GM12878 (cell line): ENCODE data around the gene GBGT1. TPM values are rescaled to one million over a fixed set of nuclear protein-coding genes. Genes with fewer than 3 reads are reported as not detected.

Experiments
- ATAC-seq: fragments of 200-7000 bp; cut with Tn5 transposase; 3 replicates; pipeline ENCODE4 v1.9.1; 2020; ENCODE audit warnings: mild to moderate bottlenecking, moderate library complexity
- BruUV-seq: library from RNA; stranded (reverse); fragments of 400-500 nt; replicated peaks from 2 replicates; lab custom pipeline; 2021; lab: Mats Ljungman, UMichigan
- CTCF ChIA-PET: fragments of 300-600 bp; sonication (Branson Sonifier 250); formaldehyde crosslinking; extraction: SDS; loops from one replicate; lab custom pipeline; 2021; ENCODE audit warnings: inconsistent platforms; lab: Yijun Ruan, JAX
- POLR2A ChIA-PET: fragments of 350-600 bp; formaldehyde crosslinking; extraction: SDS; loops from one replicate; lab custom pipeline; 2021; ENCODE audit warnings: inconsistent platforms; lab: Charles Lee
- RAD21 ChIA-PET: fragments of 300-600 bp; sonication (Branson Sonifier 250); formaldehyde crosslinking; loops from one replicate; lab custom pipeline; 2023; ENCODE audit warnings: antibody characterized with exemption; ENCODE audit not compliant: unreplicated experiment; lab: Charles Lee
- SMC1A ChIA-PET: fragments of 300-600 bp; sonication (Branson Sonifier 250); formaldehyde crosslinking; loops from one replicate; lab custom pipeline; 2023; ENCODE audit not compliant: unreplicated experiment, uncharacterized antibody; lab: Charles Lee
- DNase-seq: peaks from one replicate; pipeline ENCODE4 v3.0.0-alpha.2; 2011; ENCODE audit warnings: low read depth, low spot score
- FAIRE-seq: peaks from 3 replicates; lab custom pipeline; 2011; peaks lifted over from hg19 to GRCh38; lab: Jason Lieb, UNC
- H2AFZ ChIP-seq: 2 replicates; pipeline ENCODE4 v1.6.0; 2011; ENCODE audit warnings: low read depth, low read length, control low read depth; ENCODE audit not compliant: control insufficient read depth
- H3K27ac ChIP-seq: 2 replicates; pipeline ENCODE4 v1.5.1; 2011; ENCODE audit warnings: control low read depth; ENCODE audit not compliant: control insufficient read depth, insufficient read depth
- H3K27me3 ChIP-seq, 2 experiments: replicated peaks in 1 of 2; 2 replicates each; pipeline versions ENCODE4 v1.6.0 to v1.6.1; 2011; ENCODE audit warnings: low read length in 1 of 2; ENCODE audit not compliant: control insufficient read depth in 2 of 2, insufficient read depth in 2 of 2
- H3K36me3 ChIP-seq, 2 experiments: 2 replicates each; pipeline ENCODE4 v1.5.1; 2011; ENCODE audit warnings: low read length in 1 of 2; ENCODE audit not compliant: control insufficient read depth in 2 of 2, insufficient read depth in 2 of 2
- H3K4me1 ChIP-seq: 2 replicates; pipeline ENCODE4 v1.6.1; 2011; ENCODE audit warnings: mild to moderate bottlenecking, low read length, moderate library complexity, mixed read lengths; ENCODE audit not compliant: control insufficient read depth, insufficient read depth
- H3K4me2 ChIP-seq: 2 replicates; pipeline ENCODE4 v1.6.0; 2011; ENCODE audit warnings: control low read depth; ENCODE audit not compliant: control insufficient read depth, insufficient read depth
- H3K4me3 ChIP-seq: fragments of 200-600 bp; sonication (generic); 2 replicates; pipeline ENCODE4 v1.5.1; 2016
- H3K79me2 ChIP-seq: 2 replicates; pipeline ENCODE4 v1.6.0; 2011; ENCODE audit warnings: low read length; ENCODE audit not compliant: control insufficient read depth, insufficient read depth
- H3K9ac ChIP-seq: 2 replicates; pipeline ENCODE4 v1.8.0; 2011; ENCODE audit warnings: low read length, control low read depth, mixed read lengths; ENCODE audit not compliant: control insufficient read depth, insufficient read depth
- H3K9me3 ChIP-seq: replicated peaks from 3 replicates; pipeline ENCODE4 v1.5.1; 2011; ENCODE audit warnings: mild to moderate bottlenecking, low read length; ENCODE audit not compliant: control insufficient read depth, insufficient read depth
- H4K20me1 ChIP-seq: 2 replicates; pipeline ENCODE4 v1.6.0; 2011; ENCODE audit not compliant: control insufficient read depth, insufficient read depth
- BHLHE40 ChIP-seq, 2 experiments: fragments of 450-650 bp in 1 of 2; IDR thresholded peaks; 2 replicates each; pipeline ENCODE4 v1.6.1; 2011 to 2017; ENCODE audit warnings: low read depth in 2 of 2, borderline replicate concordance in 1 of 2, improper control_type of control experiment in 1 of 2, low read length in 1 of 2, mild to moderate bottlenecking in 1 of 2
- BMI1 ChIP-seq: fragments of 450-650 bp; IDR thresholded peaks from 2 replicates; pipeline ENCODE4 v1.6.1; 2016; ENCODE audit warnings: mild to moderate bottlenecking, moderate library complexity, borderline replicate concordance
- GATAD2B ChIP-seq: fragments of 450-650 bp; conservative IDR thresholded peaks from 2 replicates; pipeline ENCODE4 v1.6.1; 2017; ENCODE audit warnings: low read depth, mild to moderate bottlenecking, moderate library complexity
- MEF2A ChIP-seq: IDR thresholded peaks from 2 replicates; pipeline ENCODE4 v1.6.1; 2011; ENCODE audit warnings: low read depth, mild to moderate bottlenecking, low read length, moderate library complexity; ENCODE audit not compliant: insufficient read depth
- MTA2 ChIP-seq: fragments of 450-650 bp; IDR thresholded peaks from 2 replicates; pipeline ENCODE4 v1.6.1; 2016; ENCODE audit warnings: low read depth, mild to moderate bottlenecking, moderate library complexity
- SMC3 ChIP-seq: IDR thresholded peaks from 2 replicates; pipeline ENCODE4 v1.6.1; 2011; ENCODE audit warnings: low read length, improper control_type of control experiment, borderline replicate concordance
- SREBF1 ChIP-seq: IDR thresholded peaks from 2 replicates; pipeline ENCODE4 v1.6.1; 2012; ENCODE audit warnings: mild to moderate bottlenecking, low read length
- ZNF24 ChIP-seq: fragments of 450-650 bp; IDR thresholded peaks from 2 replicates; pipeline ENCODE4 v1.6.1; 2017; ENCODE audit warnings: antibody characterized with exemption, mild to moderate bottlenecking
- ZNF384 ChIP-seq: IDR thresholded peaks from 2 replicates; pipeline ENCODE4 v1.6.1; 2012; ENCODE audit warnings: low read depth, mild to moderate bottlenecking, low read length, improper control_type of control experiment, borderline replicate concordance
- WGBS: methylation state at CpG from one replicate; pipeline ENCODE4 v1.1.6; 2016; ENCODE audit warnings: low lambda C conversion rate; ENCODE audit not compliant: insufficient replicate concordance, insufficient coverage; ENCODE audit errors: missing lambda C conversion rate; 5-methylcytosine and 5-hydroxymethylcytosine counted together
- in situ Hi-C: fragments of 300-500 bp; cut with MboI; formaldehyde crosslinking; loops from 9 replicates; pipeline ENCODE4 v1.14.3; 2018; ENCODE audit warnings: mixed read lengths
- intact Hi-C: fragments of 100-400 bp; cut with micrococcal nuclease; formaldehyde crosslinking; loops from one replicate; pipeline ENCODE4 v1.14.2; 2022; ENCODE audit not compliant: unreplicated experiment
- polyA plus RNA-seq, 11 experiments: library from polyadenylated mRNA; depleted of rRNA in 4 of 11; unstranded in 6 of 11; stranded (reverse) in 5 of 11; fragments of >200 nt; fragmentation: Nextera tagmentation in 4 of 11; fragmentation: Illumina TruSeq in 1 of 11; extraction: Ambion mirVana in 4 of 11; extraction: Trizol in 1 of 11; gene quantifications; 1 replicate in 1 of 11; 2 replicates in 10 of 11; pipeline versions ENCODE4 v1.2.1 to v1.2.3, GENCODE V29; 2011 to 2016; ENCODE audit warnings: inconsistent platforms in 2 of 11, missing spikeins in 2 of 11, low read depth in 1 of 11
- total RNA-seq, 4 experiments: library from RNA; depleted of rRNA in 3 of 4; stranded (reverse); fragments of >200 nt in 3 of 4; fragmentation: Illumina TruSeq in 1 of 4; extraction: Trizol in 1 of 4; gene quantifications; 2 replicates each; pipeline versions ENCODE4 v1.2.1 to v1.2.3, GENCODE V29; 2013 to 2021
- TF ChIP-seq, protein P1 (sequence below): IDR thresholded peaks from 2 replicates; pipeline ENCODE4 v1.6.1; 2011; ENCODE audit warnings: low read depth, mild to moderate bottlenecking, low read length, moderate library complexity, borderline replicate concordance; ENCODE audit errors: extremely low read depth
- TF ChIP-seq, protein P2 (sequence below): fragments of 150-350 bp; IDR thresholded peaks from 2 replicates; pipeline ENCODE4 v1.6.1; 2016; ENCODE audit warnings: low read depth, low read length
- TF ChIP-seq, protein P3 (sequence below): IDR thresholded peaks from 2 replicates; pipeline ENCODE4 v1.6.1; 2012; ENCODE audit warnings: improper control_type of control experiment, low read depth, low read length; ENCODE audit not compliant: insufficient replicate concordance

Gene GBGT1
- total and polyA plus RNA-seq, 10 of the 15 experiments (the other 5 are each of a cell fraction or from before 2014, with no cell fraction given), result 0.08 to 1.9 (median 0.49) TPM

DNA sequence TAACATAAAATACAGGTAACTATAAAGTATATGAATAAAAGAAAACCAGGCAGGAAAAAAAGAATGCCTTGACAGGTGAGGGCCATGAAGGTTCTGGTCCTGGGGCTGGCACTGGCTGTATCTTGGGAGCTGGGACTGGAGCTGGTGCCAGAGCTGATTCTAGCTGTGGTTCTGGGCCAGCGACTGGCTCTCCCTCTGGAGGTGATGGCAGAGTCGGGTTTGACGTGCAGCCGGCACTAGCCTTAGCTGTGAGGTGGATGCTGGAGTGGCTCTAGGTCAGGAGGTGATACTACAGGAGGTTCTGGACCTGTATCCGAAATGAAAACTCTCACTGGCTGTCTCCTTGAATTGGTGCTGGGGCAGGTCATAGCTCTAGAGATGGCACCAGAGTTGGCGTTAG is 23.0 kb upstream of the GBGT1 start:
- in situ Hi-C loops, result loop anchor here (5.0 kb wide), 1 partner anchor 301 kb away; no protein-coding TSS in a partner anchor
- CTCF ChIA-PET, result interaction anchor here (0.7 to 5.0 kb wide), 23 partner anchors 11 to 1012 kb away, joined by 3 to 61 read pairs (median 5); no protein-coding TSS in a partner anchor
- peaks cover 3 to 5% of the 10 kb centered on the region in 2 experiments for H3K27me3 ChIP-seq
- intact Hi-C loops, result loop anchor here (1.0 to 10.0 kb wide), 2 partner anchors 138 to 300 kb away; no protein-coding TSS in a partner anchor
- H3K9ac ChIP-seq, result no peak overlapping the region
- no peak overlapping the region for H3K4me3 ChIP-seq
- no peak overlapping the region for H3K4me2 ChIP-seq
- ATAC-seq (no peak), FAIRE-seq (no peak), DNase-seq (no peak)
- H3K9me3 ChIP-seq, result no peaks in the 10 kb centered on the region
- no peaks in the 10 kb centered on the region for H3K4me1 ChIP-seq
- no peak overlapping the region for H2AFZ ChIP-seq
- no TSS peak for BruUV-seq
- POLR2A ChIA-PET, result interaction anchor here (1.0 kb wide), 1 partner anchor 171 kb away, joined by 3 read pairs; no protein-coding TSS in a partner anchor
- H3K79me2 ChIP-seq, result no peaks in the 10 kb centered on the region
- 72% methylated on average over 6 of the region's 6 CpGs for WGBS
- H3K27ac ChIP-seq, result no peak overlapping the region
- no peaks in the 10 kb centered on the region for H4K20me1 ChIP-seq
- H3K36me3 ChIP-seq, result no peaks in the 10 kb centered on the region
- RAD21 ChIA-PET, result interaction anchor here (0.8 to 3.7 kb wide), 4 partner anchors 143 to 302 kb away, joined by 3 to 12 read pairs (median 4); no protein-coding TSS in a partner anchor
- SMC1A ChIA-PET, result interaction anchor here (0.7 to 4.2 kb wide), 9 partner anchors 11 to 299 kb away, joined by 3 to 21 read pairs (median 3); partner anchors contain the start of genes SURF1 and SURF2
- TF ChIP-seq, protein P1, sequence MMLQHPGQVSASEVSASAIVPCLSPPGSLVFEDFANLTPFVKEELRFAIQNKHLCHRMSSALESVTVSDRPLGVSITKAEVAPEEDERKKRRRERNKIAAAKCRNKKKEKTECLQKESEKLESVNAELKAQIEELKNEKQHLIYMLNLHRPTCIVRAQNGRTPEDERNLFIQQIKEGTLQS, result no peak
- TF ChIP-seq GATAD2B, result no peak
- TF ChIP-seq ZNF24, result no peak
- no peak for TF ChIP-seq SREBF1
- no peak for TF ChIP-seq BHLHE40 (IDR thresholded peaks at IDR 0.05; ENCODE audit: borderline replicate concordance in 1 of 2, low read depth in 2 of 2, low read length in 1 of 2)
- TF ChIP-seq SMC3, result no peak
- TF ChIP-seq MEF2A, result no peak
- TF ChIP-seq, protein P2, sequence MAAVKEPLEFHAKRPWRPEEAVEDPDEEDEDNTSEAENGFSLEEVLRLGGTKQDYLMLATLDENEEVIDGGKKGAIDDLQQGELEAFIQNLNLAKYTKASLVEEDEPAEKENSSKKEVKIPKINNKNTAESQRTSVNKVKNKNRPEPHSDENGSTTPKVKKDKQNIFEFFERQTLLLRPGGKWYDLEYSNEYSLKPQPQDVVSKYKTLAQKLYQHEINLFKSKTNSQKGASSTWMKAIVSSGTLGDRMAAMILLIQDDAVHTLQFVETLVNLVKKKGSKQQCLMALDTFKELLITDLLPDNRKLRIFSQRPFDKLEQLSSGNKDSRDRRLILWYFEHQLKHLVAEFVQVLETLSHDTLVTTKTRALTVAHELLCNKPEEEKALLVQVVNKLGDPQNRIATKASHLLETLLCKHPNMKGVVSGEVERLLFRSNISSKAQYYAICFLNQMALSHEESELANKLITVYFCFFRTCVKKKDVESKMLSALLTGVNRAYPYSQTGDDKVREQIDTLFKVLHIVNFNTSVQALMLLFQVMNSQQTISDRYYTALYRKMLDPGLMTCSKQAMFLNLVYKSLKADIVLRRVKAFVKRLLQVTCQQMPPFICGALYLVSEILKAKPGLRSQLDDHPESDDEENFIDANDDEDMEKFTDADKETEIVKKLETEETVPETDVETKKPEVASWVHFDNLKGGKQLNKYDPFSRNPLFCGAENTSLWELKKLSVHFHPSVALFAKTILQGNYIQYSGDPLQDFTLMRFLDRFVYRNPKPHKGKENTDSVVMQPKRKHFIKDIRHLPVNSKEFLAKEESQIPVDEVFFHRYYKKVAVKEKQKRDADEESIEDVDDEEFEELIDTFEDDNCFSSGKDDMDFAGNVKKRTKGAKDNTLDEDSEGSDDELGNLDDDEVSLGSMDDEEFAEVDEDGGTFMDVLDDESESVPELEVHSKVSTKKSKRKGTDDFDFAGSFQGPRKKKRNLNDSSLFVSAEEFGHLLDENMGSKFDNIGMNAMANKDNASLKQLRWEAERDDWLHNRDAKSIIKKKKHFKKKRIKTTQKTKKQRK, result no peak
- no peak for TF ChIP-seq ZNF384
- TF ChIP-seq MTA2, result no peak
- no peak for TF ChIP-seq BMI1
- TF ChIP-seq, protein P3, sequence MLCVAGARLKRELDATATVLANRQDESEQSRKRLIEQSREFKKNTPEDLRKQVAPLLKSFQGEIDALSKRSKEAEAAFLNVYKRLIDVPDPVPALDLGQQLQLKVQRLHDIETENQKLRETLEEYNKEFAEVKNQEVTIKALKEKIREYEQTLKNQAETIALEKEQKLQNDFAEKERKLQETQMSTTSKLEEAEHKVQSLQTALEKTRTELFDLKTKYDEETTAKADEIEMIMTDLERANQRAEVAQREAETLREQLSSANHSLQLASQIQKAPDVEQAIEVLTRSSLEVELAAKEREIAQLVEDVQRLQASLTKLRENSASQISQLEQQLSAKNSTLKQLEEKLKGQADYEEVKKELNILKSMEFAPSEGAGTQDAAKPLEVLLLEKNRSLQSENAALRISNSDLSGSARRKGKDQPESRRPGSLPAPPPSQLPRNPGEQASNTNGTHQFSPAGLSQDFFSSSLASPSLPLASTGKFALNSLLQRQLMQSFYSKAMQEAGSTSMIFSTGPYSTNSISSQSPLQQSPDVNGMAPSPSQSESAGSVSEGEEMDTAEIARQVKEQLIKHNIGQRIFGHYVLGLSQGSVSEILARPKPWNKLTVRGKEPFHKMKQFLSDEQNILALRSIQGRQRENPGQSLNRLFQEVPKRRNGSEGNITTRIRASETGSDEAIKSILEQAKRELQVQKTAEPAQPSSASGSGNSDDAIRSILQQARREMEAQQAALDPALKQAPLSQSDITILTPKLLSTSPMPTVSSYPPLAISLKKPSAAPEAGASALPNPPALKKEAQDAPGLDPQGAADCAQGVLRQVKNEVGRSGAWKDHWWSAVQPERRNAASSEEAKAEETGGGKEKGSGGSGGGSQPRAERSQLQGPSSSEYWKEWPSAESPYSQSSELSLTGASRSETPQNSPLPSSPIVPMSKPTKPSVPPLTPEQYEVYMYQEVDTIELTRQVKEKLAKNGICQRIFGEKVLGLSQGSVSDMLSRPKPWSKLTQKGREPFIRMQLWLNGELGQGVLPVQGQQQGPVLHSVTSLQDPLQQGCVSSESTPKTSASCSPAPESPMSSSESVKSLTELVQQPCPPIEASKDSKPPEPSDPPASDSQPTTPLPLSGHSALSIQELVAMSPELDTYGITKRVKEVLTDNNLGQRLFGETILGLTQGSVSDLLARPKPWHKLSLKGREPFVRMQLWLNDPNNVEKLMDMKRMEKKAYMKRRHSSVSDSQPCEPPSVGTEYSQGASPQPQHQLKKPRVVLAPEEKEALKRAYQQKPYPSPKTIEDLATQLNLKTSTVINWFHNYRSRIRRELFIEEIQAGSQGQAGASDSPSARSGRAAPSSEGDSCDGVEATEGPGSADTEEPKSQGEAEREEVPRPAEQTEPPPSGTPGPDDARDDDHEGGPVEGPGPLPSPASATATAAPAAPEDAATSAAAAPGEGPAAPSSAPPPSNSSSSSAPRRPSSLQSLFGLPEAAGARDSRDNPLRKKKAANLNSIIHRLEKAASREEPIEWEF, result no peak
